T-helper 1 cell (primary cell): ENCODE results near the gene CLCN4.

Experiments used
- DNase-seq, 5 donors: peaks; one replicate each; pipeline ENCODE4 v3.0.0-alpha.2; 2012 to 2020

CLCN4 gene

DNA sequence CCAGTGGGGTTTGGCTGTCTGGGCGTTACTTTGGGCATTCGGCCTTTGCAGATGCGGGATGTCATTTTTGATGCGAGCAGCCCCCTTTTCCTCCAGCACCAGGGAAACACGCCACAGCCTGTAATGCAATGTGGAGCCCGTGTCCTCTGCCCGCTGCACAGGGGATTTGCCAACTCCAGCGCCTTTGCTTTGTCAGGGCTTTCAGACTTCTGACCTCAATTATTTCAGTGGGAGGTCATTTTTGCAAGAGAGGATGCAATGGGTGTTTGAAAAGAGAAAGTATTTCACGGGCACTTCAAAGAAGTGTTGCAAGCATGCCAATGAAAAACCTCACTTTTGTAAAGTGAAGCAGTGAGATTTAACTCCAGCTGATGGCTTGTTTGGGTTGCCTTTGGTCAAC lies 11.5 kb downstream of the CLCN4 start:
- DNase-seq = no peak

DNA sequence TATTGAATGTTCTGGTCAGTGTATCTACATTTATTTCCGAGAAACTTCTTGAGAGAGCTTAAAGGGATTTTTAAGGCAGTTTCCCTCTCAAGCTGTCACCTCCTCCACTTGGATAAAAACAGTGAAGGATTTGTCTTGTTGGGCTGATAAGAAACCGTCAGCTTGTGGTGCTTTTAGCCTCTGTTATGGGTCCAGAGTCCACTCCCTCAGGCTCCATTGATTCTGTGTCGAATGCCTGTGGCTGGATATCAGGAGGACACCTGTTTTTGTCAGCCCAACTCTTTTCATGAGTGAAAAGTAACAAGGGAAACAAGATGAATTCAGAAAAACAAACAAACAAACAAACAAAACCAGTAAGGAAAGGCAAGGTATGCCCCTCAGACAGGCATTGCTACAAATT lies 12.4 kb downstream of the CLCN4 start:
- no peak for DNase-seq

DNA sequence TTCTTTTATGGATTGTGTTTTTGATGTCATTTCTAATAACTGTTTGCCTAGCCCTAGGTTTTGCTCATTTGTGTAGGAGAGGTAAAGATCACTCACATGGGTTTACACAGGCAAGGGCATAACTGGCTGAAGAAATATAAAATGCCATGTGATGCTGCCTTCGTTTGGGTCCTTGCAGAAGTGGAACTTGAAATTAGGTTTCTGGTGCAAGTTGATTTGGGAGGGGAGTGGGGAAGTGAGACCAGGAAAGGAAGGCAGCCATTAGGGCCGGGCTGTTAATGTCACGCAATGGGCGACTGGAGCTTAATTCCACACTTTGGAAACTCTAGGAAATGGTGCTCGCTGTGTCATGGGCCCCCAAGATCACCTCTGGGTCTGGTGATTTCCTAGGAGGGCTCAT lies 14.5 kb downstream of the CLCN4 start:
- DNase-seq = no peak

DNA sequence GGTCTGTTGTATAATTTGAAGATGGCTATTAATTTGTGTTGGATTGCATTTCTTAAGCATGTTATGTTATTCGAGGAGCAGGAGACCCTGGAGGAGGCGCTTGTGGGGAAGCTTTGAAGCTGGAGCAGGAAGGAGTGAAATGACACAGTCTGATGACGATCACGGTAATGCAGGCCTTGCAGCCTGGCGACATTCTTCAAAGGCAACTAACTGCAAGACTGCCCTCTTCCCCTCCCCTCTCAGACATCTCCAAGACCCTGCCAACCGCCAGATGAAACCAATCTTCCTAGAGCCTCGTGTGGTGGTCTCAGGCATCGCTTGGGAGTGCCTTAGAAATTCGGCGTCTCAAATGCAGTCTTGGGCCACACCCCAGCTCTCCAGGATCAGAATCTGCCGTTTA lies 16.1 kb downstream of the CLCN4 start:
- no peak for DNase-seq

DNA sequence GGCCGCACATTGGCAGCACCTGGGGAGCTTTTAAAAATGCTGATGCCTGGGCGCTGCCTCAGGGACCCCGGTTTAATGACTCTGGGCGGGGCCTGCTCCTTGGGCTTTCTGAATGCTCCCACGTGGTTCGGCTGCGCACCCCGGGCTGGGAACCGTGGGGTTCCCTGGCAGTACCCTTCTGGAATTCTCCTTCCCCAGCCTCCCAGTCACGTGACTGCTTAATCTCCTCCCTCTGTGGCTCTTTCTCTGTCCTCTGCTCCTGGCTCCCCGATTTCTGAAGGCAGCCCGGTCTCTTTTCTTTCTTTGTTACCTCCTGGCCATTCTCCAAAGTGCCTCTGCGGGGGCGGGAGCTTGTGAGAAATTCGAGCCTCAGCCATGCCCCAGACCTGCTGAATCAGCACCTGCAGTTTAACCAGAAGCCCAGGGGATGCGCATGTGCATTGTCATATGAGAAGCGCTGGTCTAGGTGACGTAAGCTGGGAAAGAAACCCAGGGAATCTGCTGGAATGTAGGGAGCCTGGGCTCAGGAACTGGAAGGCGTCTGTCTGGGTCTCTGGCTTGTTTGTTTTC lies 16.6 kb downstream of the CLCN4 start:
- no peak for DNase-seq

DNA sequence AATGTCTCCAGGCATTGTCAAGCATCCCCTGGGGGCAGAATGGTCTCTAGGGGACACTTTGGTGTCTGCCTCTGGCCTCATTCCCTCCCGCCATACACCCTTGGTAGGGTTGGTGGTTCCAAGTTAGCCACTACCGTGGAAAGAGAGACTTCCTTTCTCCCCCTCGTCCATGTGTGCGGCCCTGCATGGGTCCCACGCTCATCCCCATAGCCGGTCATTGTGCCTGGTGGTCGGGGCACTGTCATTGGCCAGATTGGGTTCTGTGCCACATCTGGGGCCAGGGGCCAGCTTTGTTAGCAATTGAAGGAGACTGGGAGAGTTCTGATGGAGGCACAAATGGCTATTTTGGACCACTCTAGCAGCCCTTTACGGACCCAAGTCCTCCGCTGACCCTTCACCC lies 17.3 kb downstream of the CLCN4 start:
- DNase-seq = no peak

DNA sequence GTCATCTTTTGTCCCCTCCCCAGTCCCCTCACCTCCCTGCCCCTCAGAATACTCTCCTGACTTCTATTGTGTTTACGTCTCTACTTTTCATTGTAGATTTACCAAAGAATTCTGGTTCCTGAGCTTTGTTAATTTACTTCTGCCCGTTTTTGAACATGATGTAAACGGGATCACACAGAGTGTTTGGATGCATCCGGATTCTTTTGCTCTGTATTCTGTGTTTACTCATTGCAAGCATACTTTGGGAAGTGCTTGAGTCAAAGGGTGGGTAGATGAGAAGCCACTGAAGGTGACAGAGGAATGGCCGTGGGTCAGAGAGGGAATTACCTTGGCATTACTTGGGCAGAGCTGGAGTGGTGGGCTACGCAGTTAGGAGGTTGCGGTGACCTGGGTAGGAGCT lies 18.0 kb downstream of the CLCN4 start:
- DNase-seq = no peak

DNA sequence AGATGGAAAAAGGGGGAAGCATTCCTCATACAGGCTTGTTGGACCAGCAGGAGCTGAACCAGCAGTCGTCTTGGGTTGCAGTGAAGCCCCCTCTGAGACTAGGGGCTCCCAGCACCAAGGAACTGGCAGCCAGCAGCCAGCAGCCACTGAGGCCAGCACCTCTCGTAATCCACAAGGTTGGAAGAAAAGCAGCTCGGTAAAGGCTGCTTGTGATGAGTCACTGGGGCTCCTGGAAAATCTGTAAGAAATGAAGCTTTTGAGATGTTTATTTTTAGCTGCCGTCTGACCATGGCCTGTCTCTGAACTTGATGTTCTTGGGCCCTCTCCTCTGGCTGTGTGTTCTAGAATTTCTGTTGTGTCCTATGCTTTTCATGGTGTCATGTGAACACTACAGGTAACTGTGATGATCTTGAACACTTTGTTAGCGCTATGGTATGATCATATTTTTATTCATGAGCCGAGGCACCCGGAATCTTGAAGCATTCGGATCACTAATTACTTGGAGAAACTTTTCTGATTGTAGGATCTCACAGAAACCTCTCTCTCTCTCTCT lies 18.6 kb downstream of the CLCN4 start:
- no peak for DNase-seq

DNA sequence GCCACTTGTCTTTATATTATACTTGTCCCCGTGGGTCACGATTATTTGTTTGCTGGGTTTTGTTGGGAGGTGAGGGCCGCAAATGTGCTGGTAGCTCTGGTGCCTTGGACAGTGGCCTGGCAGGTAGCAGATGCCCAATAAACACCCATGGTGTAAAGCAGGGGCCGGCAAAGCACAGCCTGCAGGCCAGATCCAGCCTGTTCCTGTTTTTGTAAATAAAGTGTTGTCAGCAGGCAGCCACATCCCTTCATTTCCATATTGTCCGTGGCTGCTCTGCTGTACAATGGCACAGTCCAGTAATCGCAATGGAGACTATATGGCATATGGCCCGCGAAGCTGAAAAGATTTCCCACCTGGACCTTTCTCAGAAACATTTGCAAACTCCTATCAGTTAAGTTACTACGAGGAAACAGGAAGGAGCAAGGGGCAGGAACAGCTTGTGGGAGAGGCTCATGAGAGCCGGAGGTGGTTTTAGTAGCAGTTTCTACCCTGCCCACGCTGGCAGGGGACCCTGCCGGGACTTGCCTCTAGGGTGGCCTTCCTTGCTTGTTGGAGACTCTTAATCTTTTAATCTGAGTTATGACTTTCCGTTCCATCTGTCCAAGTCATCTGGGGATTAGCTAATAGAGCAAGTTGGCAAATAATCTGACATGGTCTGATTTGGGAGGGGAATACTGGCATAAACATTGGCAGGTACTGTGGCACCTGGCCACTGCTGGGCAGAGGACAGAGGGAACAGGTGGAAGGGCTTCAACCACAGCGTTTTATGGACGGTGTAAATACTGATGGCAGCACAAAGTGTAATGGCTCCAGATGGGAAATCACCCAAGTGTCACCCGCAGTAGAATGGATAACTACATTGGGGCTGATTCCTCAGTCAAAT lies 19.6 kb downstream of the CLCN4 start:
- no peak for DNase-seq

DNA sequence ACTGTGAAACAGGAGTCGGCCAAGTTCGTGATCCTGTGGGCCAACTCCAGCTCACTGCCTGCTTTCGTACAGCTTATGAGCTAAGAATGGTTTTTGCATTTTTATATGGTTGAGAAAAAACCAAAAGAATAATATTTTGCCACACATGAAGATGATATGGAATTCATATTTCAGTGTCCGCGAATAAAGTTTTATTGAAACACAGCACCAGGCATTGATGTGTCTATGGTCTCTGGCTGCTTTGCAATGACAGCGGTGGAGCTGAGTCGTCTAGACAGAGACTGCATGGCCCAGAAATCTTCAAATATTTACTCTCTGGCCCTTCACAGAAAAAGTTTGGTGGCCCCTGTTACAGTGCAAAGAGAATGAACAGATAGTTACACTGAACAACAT lies 20.2 kb downstream of the CLCN4 start:
- no peak for DNase-seq

DNA sequence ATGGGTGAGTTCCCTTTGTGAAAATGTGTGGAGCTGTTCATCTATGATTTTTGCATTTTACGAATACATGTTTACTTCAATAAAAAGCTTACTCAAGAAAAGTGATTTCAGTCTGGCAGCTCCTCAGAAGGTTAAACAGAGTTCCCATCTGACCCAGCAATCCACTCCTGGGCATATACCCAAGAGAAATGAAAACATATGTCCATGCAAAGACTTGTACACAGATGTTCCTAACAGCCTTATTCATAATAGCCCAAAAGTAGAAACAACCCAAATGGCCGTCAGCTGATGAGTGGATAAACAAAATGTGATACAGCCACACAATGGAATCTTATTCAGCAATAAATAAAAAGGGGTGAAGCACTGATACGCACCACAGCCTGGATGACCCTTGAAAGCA lies 20.8 kb downstream of the CLCN4 start:
- no peak for DNase-seq

DNA sequence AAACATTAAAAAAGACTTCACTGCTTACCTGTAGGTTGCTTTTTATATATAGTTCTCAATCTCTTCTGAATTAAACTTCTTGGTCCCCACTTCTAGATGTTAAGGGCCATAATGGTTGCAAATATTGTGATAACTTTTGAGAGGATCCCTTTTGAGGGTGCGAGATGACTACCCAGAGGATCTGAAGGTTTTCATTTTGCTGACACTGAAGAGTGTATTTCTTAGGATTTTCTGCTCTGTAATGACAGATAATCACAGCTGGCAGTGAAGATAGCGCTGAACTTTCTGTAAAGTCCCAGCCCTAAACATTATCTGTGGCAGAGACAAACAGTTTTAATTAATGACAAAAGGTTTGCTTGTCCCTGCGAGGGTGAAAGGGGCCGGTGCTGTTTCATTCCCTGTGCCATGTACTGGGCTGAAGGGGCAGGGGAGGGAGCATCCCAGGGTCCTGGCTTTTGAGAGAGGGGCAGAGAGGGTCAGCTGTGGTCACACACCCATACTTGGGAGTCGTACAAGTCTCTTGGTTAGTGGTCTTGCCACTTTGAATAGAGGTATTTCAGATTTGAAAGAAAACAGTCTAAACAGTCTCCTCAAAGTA lies 22.2 kb downstream of the CLCN4 start:
- DNase-seq = no peak

DNA sequence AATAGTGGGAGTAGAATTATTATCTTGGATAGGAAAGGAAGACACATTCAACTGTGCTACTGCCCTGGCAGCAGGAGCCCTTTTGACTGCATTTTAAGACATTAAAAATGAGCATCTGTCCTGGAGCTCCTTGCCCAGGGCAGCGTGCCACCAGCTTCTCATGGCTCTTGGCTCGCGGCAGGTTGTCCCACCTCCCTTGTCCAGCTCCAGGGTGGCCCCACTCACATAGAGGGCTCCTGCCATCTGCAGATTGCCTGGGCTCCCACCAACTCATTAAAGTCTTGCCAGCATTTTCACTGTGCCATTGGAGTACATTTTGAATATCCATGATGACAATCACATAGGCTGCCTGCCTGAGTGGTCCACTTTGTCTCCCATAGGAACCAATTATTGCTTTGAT lies 27.0 kb downstream of the CLCN4 start:
- no peak for DNase-seq

DNA sequence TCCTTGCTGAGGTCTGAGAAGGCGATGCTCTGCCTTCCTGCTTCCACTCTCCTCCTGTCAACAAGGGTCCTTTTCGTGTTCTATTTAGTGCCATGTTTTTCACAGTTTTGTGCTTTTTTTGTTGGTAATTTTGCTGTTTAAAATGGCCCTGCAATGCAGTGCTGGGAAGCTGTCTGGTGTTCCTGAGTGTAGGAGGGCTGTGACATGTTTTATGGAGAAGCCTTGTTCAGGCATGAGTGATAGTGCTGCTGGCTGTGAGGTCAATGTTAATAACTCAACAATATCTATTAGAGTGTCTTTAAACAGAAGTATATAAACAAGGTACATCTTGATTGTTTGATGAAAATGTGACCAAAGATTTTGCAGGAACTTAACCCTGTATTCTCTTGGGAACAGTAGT lies 27.6 kb downstream of the CLCN4 start:
- no peak for DNase-seq

DNA sequence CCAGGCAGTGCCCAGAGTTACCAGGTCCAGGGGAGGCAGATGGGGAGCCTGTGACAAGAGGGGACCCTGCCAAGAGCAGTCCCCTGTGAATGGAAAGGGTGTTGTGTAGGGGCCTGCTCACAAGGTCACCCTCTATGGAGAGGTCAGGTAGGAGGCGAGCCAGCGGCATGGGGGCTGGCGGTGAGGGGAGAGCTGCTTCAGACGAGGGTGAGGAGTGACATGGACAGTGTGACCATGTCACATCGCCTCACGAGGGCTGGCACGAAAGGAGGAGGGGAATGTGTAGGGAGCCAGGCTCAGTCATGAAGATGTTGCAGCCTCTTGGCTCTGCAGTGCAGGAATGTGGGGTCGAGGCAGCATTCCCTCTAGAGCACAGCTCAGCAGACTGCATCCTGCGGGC lies 29.6 kb downstream of the CLCN4 start:
- DNase-seq = no peak

DNA sequence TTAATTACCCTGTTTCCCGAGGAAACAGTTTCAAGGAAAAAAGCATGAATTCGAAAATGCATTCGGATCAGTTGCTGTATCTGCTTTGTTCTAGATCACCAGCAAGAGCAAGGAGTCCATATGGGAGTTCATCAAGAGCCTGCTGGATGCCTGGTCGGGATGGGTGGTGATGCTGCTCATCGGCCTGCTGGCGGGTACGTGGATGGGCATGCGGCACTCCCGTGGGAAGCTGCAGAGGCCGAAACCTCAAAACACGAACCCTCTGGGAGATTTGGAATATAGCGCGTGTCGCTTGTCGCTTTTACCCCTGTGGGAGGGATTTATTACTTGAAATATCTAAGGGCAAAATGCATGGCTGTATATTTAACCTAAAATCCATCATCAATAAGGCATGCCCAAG lies 30.6 kb downstream of the CLCN4 start:
- no peak for DNase-seq

DNA sequence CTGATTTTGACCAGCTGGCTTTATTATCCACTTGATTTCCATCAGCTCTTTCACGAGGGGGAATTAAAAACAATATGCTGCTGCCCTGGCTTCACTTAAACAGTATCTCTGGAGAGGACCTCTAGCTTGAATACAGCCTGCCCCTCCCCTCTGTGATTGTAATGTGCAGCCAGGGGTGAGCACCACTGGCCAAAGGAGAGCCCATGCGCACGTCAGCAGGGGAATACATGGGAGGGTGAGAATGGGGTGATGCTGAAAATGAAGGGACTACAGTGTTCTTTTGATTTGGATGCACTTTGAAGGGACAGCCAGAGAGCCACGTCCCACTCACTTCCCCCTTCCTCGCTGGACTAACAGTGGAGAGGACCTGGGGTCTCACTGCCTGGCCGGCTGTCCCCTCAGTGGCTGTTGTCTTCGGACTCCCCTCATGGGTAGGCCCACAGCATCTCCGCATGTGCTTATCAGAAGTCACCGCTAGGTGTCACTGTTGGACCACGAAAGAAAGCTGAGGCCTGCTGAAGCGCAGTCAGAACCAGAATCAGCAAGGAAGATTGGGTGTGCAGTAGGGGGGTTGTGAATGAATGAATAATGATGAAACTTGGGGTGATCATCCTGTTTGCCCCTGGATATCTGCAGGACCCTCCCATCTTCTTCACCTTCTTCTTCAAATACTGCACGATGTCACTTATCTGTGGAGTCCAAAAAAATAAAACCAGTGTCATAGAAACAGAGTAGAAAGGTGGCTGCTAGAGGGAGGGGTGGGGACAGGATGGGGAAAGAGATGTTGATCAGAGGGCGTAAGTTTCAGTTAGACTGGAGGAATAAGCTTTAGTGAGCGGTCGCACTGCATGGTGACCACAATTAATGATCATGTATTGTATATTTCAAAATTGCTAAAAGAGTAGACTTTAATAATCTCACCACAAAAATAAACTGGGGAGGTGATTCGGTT lies 32.8 kb downstream of the CLCN4 start:
- peak; percentile 9 to 64 (median 46) for DNase-seq

DNA sequence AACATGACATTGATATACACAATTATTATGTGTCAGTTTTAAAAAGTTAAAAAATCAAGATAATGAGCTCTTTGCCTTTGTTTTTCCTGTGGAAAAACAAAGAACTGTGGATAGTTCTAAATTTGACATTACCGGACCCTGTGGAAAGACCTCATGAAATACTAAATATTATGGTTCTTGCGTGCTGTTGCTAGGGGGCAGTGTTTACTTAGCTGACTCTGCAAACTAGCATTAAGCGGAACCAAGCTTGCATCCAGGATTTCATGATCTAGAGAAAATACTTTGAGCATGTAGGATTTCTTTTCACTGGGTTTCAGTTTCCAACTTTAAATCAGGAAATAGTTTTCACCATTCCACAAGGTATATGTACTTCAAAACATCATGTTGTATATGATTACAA lies 33.6 kb downstream of the CLCN4 start:
- DNase-seq = peak in 1 of 5 donors; percentile 9

DNA sequence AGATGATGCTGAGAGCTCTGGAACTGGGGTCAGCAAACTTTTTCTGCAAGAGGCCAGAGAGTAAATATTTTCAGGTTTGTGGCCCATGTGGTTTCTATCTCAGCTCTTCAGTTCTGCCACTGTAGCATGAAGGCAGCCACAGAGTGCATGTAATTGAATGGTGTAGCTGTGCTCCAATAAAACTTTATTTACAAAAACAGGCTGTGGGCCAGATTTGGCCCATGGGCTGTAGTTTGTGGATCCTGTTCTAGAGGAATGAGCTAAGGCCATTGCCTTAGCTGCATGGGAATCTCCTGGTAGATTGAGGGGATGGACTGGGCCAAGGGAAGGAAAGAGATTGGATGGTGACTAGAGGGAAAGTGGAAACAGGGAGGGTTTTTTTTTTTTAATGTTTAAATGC lies 36.8 kb downstream of the CLCN4 start:
- DNase-seq = no peak

DNA sequence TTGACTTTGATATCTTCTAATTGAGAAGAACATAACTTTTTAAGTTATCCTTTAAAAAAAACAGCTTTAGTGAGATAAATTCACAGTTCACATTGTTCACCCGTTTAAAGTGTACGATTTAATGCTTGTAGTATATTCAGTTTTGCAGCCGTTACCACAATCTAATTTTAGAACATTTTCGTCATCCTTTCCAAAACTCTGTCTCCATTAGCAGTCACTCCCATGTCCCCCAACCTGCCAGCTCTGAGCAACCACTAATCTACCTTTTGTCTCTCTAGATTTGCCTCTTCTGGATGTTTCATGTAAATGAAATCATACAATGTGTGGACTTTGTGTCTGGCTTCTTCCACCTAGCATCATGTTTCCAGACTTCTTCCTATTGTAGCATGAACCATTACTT lies 38.6 kb downstream of the CLCN4 start:
- no peak for DNase-seq

DNA sequence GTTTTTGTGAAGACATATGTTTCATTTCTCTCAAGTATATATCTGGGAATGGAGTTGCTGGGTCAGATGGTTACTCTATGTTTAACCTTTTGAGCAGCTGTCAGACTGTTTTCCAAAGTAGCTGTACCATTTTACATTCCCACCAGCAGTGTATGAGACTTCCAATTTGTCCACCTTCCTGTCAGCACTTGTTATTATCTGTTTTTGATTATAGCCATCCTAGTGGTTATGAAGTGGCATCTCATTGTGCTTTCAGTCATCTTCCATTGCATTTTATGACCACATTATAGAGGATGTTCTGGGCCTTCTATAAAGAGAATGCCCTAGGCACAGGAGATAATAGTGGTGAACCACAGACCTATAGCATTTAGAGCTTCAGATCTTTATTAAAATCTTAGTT lies 39.2 kb downstream of the CLCN4 start:
- DNase-seq = no peak

DNA sequence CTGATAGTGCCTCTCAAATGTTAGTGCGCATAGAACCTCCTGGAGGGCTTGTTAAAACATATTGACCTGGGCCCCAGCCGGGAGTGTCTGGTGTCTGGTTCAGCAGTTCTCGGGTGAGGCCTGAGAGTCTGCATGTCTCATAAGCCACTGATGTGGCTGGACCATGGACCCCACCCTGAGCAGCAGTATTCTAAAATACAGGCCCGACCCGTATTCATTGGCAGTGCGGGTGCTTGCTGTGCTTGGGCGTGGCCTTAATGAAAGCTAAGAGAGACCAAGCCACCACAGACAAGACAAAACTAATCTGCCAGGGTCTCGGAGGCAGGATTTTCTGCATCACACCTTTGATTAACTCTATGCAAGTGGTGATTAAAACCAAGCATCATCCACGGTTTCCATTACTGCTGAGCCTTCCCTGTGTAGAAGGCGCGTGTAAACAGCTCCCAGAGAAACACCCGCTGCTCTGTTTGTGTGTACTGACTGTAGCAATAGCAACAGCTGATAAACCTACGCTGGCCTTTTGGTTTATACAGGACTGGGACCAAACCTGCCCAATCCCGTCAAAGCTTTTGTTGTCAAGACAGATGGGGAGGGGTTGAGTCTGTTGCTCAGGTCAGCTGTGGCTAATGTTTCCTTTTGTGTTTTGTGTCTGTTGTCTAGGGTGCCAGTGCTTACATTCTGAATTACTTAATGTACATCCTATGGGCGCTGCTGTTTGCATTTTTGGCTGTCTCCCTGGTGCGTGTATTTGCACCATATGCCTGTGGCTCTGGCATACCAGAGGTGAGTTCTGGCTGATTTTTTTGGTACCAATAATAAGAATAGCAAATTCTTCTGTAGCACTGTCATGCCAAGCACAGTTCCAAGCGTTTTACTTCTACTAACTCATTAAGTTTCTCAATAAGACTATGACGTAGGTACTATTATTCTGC lies 40.8 kb downstream of the CLCN4 start:
- no peak for DNase-seq
